Dermis microvascular lymphatic vessel endothelial cell (primary cell): ENCODE data around the gene FNDC8. TPM values are rescaled to one million over a fixed set of nuclear protein-coding genes. Genes with fewer than 3 reads are reported as not detected.
"Not testable (repeated sequence)": the region's sequence is repeated elsewhere in the genome, so short reads cannot be mapped to it uniquely, and the experiment has no call there.

Experiments
- DNase-seq, 2 donors: peaks; one replicate each; pipeline versions ENCODE4 v3.0.0 to v3.0.0-alpha.2; 2010; ENCODE audit warnings: low read depth in 2 of 2
- total RNA-seq: library from RNA; depleted of rRNA; stranded (reverse); fragments of >200 nt; gene quantifications from 2 replicates; pipeline ENCODE4 v1.2.1, GENCODE V29; 2014

Gene FNDC8
- total RNA-seq, 1 donor from 2014 or later, result under 0.01 TPM

- DNase-seq, result no peak
Measured at GRCh38 chr17:35169835-35170363, 48.5 kb downstream of the FNDC8 start.

GRCh38 chr17:35170968-35171771 lies 49.8 kb downstream of the FNDC8 start:
- DNase-seq, result peak; percentile 28 to 44

- DNase-seq, result peak in 1 of 2 donors; percentile 30
Measured at GRCh38 chr17:35171834-35172233, 50.4 kb downstream of the FNDC8 start.

GRCh38 chr17:35172321-35172720 lies 50.9 kb downstream of the FNDC8 start:
- DNase-seq, result not testable (repeated sequence)

GRCh38 chr17:35174835-35175334 lies 53.5 kb downstream of the FNDC8 start:
- DNase-seq, result no peak

GRCh38 chr17:35175638-35176415 lies 54.4 kb downstream of the FNDC8 start:
- DNase-seq, result no peak

GRCh38 chr17:35176897-35177296 lies 55.5 kb downstream of the FNDC8 start:
- no peak for DNase-seq

- DNase-seq, result not testable (repeated sequence)
Measured at GRCh38 chr17:35179379-35179778, 58.0 kb downstream of the FNDC8 start.

Other genes with a start within 250 kb of the FNDC8 start
- 0.39 and 0.63 TPM in 2 replicates for gene CCT6B, start 160.2 kb upstream of the FNDC8 start, total RNA-seq
- 8.0 and 8.3 TPM in 2 replicates for gene ZNF830, start 160.1 kb upstream of the FNDC8 start, total RNA-seq
- 14.4 and 24.3 TPM in 2 replicates for gene LIG3, start 141.1 kb upstream of the FNDC8 start, total RNA-seq
- gene RFFL, start 57.9 kb upstream of the FNDC8 start, total RNA-seq, result 6.0 and 7.3 TPM in 2 replicates
- gene RAD51D, start 1.8 kb upstream of the FNDC8 start, total RNA-seq, result 7.7 and 22.0 TPM in 2 replicates
- 15.0 and 17.4 TPM in 2 replicates for gene NLE1, start 20.7 kb downstream of the FNDC8 start, total RNA-seq
- under 0.01 TPM in 1 of 2 replicates, not detected in the other for gene UNC45B, start 26.2 kb downstream of the FNDC8 start, total RNA-seq
- gene SLC35G3, start 72.8 kb downstream of the FNDC8 start, total RNA-seq, result not detected in 2 replicates
- 21.2 and 35.9 TPM in 2 replicates for gene SLFN5, start 121.5 kb downstream of the FNDC8 start, total RNA-seq